Lower lobe of right lung (tissue), 2 donors: Measurements from ENCODE around the gene PPP2R5C. TPM values are rescaled to one million over a fixed set of nuclear protein-coding genes. Genes with fewer than 3 reads are reported as not detected.

Experiments used
- ATAC-seq, 2 donors: fragments of 200-7000 bp; cut with Tn5 transposase; one replicate each; pipeline ENCODE4 v1.9.1; 2020 to 2022; ENCODE audit warnings: mild to moderate bottlenecking in 2 of 2, moderate library complexity in 2 of 2
- DNase-seq: peaks from one replicate; pipeline ENCODE4 v3.0.0-alpha.2; 2020
- H3K27ac ChIP-seq: fragments of 200-600 bp; one replicate; pipeline ENCODE4 v1.8.0; 2022
- H3K27me3 ChIP-seq: fragments of 200-600 bp; one replicate; pipeline ENCODE4 v1.8.0; 2022; ENCODE audit warnings: low read depth
- H3K36me3 ChIP-seq: fragments of 200-600 bp; one replicate; pipeline ENCODE4 v1.8.0; 2022; ENCODE audit warnings: mild to moderate bottlenecking
- H3K4me1 ChIP-seq: fragments of 200-600 bp; one replicate; pipeline ENCODE4 v1.8.0; 2022
- H3K4me3 ChIP-seq: fragments of 200-600 bp; one replicate; pipeline ENCODE4 v1.8.0; 2022; ENCODE audit warnings: mild to moderate bottlenecking
- H3K9me3 ChIP-seq: fragments of 200-600 bp; one replicate; pipeline ENCODE4 v1.8.0; 2022
- intact Hi-C: fragments of 100-400 bp; cut with DNase I; formaldehyde crosslinking; loops from one replicate; pipeline ENCODE4 v1.11.0; 2022
- total RNA-seq: library from RNA; stranded (reverse); fragmentation: NEBNext Ultra II Directional; extraction: Animal tissue kit (Norgen Biotek cat#: 25700); gene quantifications from one replicate; pipeline ENCODE4 v1.2.1, GENCODE V29; 2021
- TF ChIP-seq, protein P1 (sequence below): fragments of 200-600 bp; IDR thresholded peaks from one replicate; pipeline ENCODE4 v1.8.0; 2022; ENCODE audit warnings: antibody characterized with exemption, mild to moderate bottlenecking
- donor health status: DM: no; HTN: yes; CAD: no; lungs with severe emphysema.

The PPP2R5C gene
- total RNA-seq, 1 donor from 2014 or later: 160 TPM

- Histone ChIP-seq H3K27me3 (no peaks in the 10 kb centered on the region), H3K36me3 (no peaks in the 10 kb centered on the region), H3K27ac (no peak overlapping the region), H3K9me3 (no peaks in the 10 kb centered on the region), H3K4me3 (no peak overlapping the region), H3K4me1 (peaks cover 11% of the 10 kb centered on the region)
- DNase-seq (peak; percentile 14), ATAC-seq (no peak)
- intact Hi-C loops: no loop called here
- TF ChIP-seq, protein P1, sequence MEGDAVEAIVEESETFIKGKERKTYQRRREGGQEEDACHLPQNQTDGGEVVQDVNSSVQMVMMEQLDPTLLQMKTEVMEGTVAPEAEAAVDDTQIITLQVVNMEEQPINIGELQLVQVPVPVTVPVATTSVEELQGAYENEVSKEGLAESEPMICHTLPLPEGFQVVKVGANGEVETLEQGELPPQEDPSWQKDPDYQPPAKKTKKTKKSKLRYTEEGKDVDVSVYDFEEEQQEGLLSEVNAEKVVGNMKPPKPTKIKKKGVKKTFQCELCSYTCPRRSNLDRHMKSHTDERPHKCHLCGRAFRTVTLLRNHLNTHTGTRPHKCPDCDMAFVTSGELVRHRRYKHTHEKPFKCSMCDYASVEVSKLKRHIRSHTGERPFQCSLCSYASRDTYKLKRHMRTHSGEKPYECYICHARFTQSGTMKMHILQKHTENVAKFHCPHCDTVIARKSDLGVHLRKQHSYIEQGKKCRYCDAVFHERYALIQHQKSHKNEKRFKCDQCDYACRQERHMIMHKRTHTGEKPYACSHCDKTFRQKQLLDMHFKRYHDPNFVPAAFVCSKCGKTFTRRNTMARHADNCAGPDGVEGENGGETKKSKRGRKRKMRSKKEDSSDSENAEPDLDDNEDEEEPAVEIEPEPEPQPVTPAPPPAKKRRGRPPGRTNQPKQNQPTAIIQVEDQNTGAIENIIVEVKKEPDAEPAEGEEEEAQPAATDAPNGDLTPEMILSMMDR: no peak
Measured at GRCh38 chr14:101957406-101958234, 196.1 kb downstream of the PPP2R5C start.

DNA sequence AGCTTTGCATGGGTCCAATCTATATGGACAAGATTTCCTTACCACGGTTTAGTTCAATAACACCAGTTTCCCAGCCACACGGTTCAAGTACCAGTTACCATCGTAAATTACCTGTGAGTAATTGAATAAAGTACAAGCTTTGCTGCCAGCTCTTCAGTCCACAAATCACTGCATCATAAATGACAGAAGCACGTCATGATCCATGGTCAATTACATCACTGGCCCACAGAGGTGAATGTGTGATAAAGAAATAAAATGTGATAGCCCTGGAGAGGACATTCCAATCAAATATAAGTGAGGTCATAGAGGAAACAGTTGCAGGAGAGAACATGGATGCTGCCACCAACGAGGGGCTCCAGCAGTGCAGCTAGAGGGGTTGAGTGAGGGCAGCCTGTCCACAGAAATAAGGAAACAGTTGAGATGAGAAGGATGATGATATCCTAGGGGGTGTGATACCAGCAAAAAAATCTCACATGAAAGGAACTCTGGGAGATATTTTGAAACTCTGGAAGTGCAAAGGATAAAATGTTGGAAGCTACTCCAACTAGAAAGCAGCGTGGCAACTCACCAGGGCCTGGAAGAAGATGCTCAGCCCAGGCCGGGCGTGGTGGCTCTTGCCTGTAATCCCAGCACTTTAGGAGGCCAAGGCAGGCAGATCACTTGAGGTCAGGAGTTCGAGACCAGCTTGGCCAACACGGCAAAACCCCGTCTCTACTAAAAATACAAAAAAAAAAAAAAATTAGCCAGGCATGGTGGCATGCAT, 197.1 kb downstream of the PPP2R5C start:
- Histone ChIP-seq H3K27me3 (no peaks in the 10 kb centered on the region), H3K4me3 (no peak overlapping the region), H3K4me1 (peaks cover 16% of the 10 kb centered on the region), H3K27ac (no peak overlapping the region), H3K36me3 (no peaks in the 10 kb centered on the region), H3K9me3 (no peaks in the 10 kb centered on the region)
- TF ChIP-seq, protein P1: no peak
- DNase-seq (no peak), ATAC-seq (no peak)
- intact Hi-C loops: no loop called here

DNA sequence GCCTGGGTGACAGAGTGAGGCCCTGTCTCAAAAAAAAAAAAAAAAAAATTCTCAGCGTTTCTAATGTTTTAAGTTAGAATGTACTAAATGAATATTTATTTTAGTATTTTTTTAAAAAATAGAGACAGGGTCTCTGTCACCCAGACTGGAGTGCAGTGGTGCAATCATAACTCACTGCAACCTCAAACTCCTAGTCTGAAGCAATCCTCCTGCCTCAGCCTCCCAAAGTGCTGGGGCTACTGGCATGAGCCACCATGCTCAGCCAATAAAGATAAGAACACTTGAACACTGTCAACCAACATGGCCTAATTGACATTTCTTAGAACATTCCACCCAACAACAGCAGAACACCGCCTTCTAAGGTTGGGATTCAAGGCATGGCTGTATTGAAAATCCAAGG, 197.8 kb downstream of the PPP2R5C start:
- no peak for DNase-seq
- intact Hi-C loops: no loop called here
- H3K4me1 ChIP-seq: peaks cover 21% of the 10 kb centered on the region
- ATAC-seq: no peak
- no peak overlapping the region for H3K27ac ChIP-seq
- H3K36me3 ChIP-seq: no peaks in the 10 kb centered on the region
- no peaks in the 10 kb centered on the region for H3K27me3 ChIP-seq
- H3K9me3 ChIP-seq: no peaks in the 10 kb centered on the region
- no peak overlapping the region for H3K4me3 ChIP-seq
- TF ChIP-seq, protein P1: no peak

- ATAC-seq: no peak
- Histone ChIP-seq H3K4me1 (peaks cover 21% of the 10 kb centered on the region), H3K27ac (no peak overlapping the region), H3K9me3 (no peaks in the 10 kb centered on the region), H3K4me3 (no peak overlapping the region), H3K36me3 (no peaks in the 10 kb centered on the region), H3K27me3 (no peaks in the 10 kb centered on the region)
- no peak for DNase-seq
- TF ChIP-seq, protein P1: no peak
- intact Hi-C loops: no loop called here
Measured at GRCh38 chr14:101960225-101960624, 198.7 kb downstream of the PPP2R5C start.

DNA sequence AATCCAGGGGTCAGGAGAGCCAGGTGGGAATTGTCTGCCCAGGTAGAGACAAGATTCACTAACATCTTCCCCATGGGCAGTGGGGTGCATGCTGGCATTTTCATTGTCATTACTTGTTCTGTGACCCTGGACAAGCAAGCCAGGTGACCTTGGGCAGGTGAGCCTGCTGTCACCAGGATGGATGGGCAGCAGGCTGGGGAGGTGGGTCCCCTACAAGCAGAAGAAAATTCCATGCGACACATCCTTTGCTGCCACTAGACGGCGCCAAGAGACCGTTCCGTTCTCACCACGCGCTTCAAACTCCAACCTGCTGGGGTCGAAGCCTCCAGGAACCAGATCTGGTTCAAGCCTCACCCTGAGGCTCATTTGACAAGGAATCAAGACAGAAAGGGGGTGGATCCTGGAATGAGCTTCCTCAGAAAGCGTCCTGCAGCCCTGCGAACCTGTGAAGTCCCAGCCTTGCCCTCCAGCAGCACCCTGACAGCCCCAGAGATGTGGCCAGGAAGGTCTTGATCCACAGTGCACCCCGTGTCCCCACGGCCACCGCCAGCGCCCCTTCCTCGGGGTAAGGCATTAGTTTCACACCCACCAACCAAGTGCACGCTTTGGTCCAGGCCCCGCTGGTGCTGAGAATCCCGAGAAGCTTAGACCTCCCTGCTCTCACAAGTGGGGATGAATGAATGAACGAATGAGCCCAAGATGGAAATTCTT, 199.7 kb downstream of the PPP2R5C start:
- H3K9me3 ChIP-seq: no peaks in the 10 kb centered on the region
- peak; percentile 52 to 54 for ATAC-seq
- intact Hi-C loops: no loop called here
- no peaks in the 10 kb centered on the region for H3K27me3 ChIP-seq
- no peak overlapping the region for H3K27ac ChIP-seq
- H3K36me3 ChIP-seq: no peaks in the 10 kb centered on the region
- peak; percentile 82 for DNase-seq
- H3K4me1 ChIP-seq: peaks cover 30% of the 10 kb centered on the region
- no peak overlapping the region for H3K4me3 ChIP-seq
- TF ChIP-seq, protein P1: peak; percentile 91
